DMS 273 (cell line): Measurements from ENCODE around the gene KPRP.

Experiments
- DNase-seq: peaks from one replicate; lab custom pipeline; 2025; ENCODE audit not compliant: unreplicated experiment; lab: John Stamatoyannopoulos, UW

Gene KPRP, protein sequence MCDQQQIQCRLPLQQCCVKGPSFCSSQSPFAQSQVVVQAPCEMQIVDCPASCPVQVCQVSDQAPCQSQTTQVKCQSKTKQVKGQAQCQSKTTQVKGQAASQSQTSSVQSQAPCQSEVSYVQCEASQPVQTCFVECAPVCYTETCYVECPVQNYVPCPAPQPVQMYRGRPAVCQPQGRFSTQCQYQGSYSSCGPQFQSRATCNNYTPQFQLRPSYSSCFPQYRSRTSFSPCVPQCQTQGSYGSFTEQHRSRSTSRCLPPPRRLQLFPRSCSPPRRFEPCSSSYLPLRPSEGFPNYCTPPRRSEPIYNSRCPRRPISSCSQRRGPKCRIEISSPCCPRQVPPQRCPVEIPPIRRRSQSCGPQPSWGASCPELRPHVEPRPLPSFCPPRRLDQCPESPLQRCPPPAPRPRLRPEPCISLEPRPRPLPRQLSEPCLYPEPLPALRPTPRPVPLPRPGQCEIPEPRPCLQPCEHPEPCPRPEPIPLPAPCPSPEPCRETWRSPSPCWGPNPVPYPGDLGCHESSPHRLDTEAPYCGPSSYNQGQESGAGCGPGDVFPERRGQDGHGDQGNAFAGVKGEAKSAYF

DNA sequence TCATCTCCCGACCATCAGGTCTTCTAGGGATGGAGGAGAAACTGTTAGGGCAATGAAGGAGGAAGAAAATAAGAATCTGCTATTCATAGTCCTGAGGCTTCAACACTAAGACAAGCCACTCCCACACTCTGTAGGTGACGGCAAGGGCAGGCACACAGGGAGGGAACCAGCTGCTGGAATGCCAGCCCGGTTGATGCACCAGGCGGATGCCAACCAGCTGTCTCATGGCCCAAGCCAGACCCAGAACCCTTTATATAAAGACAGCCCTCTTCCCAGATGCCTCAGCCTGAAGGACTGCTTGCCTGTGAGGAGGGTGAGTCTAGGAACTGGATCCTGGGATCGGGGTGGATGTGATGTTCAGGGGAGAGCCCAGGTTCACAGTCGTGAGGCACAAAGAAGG lies at the start of gene KPRP:
Gene KPRP (plus strand): TSS at position 279 of the 400 bp plus-strand sequence. CDS start 1,564 bp downstream, outside the sequence.
- DNase-seq, result no peak

DNA sequence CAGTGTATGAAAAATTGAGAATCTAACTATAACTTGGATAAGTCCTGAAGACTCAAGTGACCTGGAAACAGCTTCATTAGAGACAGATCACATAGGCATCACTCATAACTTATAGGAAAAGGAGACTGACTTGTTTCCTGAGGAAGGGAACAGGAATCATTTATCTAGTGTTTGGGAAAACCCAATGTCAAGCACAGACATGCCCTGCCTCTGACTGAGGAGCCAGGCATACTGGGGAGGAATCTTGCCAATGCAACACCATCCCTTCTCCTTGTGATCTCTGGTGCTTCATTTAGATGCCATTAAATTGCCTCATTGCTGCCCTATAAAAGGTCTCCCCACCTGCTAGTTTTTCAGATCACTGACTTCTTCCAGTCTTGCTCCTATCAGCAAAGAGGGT lies 39.6 kb upstream of the KPRP start:
- no peak for DNase-seq

DNA sequence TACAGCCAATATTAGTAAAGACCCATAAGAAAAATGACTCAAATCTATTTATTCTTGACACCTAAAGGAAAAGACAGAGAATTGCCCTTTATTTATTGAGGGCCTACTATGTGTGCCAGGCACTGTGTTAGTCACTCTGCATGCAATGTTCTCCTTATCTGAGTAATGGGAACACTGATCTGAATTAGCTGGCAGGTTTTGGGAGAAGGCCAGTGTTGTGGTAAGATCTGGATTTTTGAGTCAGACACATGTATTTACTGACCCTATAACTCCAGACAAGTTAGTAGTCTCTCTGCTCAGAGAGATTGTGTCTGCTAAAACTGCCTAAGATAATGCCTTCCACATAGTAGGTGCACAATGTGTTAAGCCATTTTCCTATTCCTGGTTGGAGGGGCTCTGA lies 32.6 kb upstream of the KPRP start:
- DNase-seq, result no peak

DNA sequence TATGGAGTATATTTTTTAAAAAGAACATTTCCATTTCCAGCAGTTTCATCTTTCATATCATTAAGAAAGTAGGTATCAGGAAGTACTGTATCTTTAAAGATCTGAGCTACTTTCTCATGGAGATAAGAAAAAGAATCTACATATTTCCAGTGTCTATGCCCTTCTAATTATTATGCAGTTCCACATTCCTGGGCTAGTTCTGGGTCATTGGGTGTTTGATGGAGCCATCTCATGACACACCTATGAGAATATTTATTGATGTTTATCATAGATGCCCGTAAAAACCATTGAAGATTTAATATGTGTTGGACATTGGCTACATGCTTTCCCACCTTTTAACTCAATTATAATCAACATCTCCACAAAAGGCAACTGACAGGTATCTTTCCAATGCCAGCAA lies 28.8 kb upstream of the KPRP start:
- DNase-seq, result no peak

DNA sequence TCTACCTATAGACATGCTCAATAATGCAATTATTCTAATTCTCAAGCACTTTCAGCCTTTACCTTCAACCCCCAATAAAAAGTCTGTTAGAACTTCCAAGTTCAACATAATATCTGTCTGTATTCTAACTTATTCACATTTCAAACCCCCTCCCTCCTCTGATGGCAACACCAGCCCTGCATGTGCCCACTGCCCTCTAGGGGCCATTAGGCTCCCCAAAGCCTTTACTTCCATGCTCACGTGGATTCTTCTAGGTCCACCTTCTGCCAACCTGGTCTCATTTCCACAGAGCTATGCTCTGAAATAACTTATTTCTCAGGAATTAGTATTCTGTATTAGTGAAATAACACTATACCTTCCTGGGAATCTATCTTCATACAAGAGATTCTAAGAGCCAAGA lies 22.2 kb upstream of the KPRP start:
- no peak for DNase-seq

DNA sequence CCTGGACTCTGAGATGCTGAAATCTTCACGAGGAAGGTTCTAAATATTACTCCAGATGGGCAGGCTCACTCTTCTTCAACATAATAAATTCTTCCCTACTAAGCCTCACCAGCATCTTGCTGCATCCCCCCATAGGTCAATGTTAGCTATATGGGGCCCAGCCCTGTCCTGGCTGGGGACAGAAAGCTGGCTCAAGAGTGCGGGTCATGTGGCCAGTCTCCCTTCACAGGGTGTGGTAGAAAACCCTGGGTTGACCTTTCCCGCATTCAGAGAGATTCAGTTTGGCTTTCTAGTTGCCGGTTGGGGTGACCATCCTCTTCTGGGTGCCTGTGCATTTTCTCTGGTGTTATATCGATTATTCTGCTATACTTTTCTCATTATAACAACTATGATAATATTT lies 19.8 kb upstream of the KPRP start:
- no peak for DNase-seq

DNA sequence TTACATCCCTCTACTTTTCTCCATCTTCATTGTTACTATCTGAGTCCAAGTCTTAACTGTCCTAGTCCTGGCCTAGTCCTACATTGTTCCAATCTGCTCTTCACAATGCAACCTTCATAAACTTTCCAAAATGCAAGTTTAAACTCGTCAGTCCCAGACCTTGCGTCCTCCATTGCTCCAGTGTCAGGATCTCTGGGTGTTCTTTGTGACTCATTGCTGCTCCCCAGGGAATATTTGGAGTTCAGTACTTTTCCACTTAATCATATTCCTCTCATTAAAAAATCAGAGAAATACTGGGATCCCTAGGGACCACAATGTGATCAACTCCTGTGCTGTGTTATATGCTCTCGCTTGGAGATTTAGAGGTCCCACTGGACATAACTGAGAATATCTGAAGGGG lies 18.0 kb upstream of the KPRP start:
- no peak for DNase-seq

DNA sequence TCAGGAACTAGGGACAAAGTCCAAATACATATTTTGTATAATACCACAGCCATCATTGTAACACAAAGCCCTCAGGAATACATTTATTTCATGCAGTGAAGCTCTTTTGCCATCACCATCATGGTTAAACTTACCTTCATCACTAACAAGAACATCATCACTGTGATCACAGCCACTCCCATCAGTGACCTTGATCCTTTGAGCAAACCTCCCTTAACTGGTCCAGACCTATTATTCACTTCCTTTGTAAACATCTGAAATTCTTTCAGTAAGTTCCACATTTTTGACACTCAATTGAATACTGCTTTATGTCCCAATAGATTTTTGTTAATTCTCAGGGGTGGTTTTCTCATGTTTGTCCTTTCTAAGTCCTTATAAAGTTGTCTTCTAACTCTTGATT lies 16.2 kb upstream of the KPRP start:
- DNase-seq, result no peak

DNA sequence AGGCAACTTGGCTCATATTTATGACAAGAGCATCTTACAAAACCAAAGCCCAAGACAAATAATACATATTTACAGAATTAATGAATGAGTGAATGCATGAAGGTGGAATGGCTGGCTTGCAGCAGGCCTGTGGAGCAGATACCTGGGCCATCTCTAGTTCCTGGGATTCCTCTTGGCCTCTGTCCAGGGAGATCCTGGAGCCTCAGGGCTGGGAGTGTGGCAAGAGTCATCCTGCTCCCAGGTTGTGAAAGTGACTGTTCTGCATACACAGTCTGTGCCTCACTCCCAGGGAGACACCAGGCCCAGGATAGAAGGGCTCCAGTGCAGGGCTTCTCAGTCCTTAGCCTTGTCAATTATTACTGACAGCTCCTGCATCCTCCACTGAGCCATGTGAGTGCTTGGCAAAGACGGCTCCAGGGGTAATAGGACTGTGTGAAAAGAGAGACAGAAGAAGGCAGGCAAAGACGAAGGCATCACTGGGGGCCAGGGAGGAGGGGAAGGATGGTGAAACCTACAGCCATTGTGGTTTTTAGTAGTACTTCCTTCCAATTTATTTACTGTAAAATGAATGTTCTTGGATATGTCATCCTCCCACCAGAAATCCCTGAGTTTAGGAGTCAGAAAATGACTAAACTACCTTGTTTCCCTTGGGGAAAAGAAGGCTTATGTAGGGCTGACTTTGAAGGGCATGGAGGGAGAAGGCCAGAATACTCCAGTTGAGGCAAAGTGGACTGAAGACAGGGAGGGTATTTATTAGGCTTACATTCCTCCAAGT lies 14.3 kb upstream of the KPRP start:
- no peak for DNase-seq

DNA sequence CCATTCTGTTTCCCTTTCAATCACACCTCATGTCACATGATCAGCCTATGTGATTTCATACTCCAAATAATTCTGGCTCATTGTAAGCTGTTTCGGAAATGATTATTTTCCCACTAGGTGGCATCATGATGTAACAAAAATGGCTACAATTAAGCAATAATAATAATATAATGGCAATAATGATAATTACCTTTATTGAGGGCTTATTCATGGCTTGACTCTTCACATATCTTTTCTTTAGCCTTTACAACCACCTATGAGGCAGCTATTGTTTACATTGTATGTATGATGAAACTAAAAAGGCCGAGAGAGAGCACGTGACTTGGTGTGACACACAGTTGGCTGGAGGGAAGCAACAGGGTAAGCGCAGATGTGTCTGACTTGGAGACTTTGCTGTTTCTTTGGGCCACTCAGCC lies 12.5 kb upstream of the KPRP start:
- no peak for DNase-seq

DNA sequence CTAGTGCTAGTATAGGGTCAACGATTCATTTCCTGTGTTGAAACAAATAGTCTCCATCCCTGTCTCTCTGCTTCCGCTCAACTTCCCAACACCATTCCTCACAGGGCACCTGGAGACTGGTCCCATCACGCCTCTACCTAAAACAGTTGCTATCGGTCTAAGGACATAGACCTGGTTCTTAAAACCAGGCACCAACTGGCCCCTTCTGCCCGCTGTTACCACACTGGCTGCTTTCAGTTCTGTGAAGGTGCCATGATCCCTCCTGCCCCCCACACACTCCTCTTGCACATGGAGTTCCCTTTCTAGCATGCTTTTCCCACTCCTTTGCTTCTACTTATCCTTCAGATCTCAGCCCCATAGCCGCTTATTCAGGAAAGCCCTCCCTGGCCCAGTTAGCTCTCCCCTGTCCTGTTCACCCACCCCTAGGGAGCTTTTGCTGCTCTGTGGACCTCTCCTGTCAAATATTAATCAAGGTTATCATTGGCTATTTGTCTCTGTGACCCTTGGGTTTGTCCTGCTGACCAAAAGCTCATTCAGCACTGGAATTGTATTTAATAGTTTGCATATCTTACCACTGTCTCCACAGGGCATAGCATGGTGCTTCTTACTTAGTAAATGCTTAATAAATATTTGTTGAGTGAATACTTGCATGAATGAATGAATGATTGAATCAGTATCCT lies 11.9 kb upstream of the KPRP start:
- DNase-seq, result no peak

DNA sequence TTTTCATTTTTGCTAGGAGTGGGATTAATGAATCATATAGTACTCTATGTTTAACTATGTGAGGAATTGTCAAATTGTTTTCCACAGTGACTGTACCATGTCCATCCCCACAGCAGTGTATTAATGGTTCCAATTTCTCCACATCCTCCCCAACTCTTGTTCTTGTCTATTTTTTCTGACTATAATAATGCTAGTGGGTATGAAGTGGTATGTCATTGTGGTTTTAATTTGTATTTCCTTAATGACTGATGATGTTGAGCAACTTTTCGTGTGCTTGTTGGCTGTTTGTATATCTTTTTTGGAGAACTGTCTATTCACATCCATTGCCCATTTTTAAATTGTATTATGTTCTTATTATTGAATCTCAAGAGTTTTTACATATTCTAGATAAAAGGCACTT lies 10.0 kb upstream of the KPRP start:
- DNase-seq, result no peak

DNA sequence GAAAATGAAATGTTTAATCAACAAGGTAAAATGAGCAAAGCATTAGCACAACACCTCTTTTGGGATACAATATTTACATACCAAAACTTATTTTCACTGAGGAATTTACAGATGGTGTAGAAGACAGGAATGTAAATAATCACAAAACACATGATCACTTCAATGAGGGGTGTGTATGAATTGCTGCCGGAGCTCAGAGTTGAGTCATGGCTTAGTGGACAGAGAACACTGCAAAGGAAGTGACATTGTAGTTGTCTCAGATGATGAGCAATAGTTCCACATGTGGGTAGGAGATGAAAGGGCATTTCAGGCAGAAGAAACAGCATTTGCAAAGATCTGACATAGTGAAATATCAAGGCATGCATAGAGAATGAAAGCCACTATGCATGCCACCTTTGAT lies 5.6 kb upstream of the KPRP start:
- no peak for DNase-seq

DNA sequence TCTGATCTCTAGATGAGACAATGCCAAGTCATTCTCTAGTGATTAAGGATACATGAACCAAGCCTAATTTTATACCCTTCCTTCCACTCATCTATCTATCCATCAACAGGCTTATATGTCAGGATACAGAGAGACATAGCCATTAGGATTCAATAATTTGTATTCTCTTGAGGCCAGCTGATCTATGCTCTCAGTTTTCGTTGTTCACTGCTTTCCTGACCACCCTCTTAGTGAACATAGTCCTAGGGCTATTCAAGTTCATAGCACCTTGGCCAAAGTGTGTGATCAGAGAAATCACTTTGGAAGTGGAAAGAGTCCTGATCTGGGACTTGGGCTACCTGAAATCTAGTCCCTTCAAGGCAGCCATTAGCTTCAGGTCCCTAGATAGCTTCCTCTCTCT lies 4.2 kb upstream of the KPRP start:
- no peak for DNase-seq

DNA sequence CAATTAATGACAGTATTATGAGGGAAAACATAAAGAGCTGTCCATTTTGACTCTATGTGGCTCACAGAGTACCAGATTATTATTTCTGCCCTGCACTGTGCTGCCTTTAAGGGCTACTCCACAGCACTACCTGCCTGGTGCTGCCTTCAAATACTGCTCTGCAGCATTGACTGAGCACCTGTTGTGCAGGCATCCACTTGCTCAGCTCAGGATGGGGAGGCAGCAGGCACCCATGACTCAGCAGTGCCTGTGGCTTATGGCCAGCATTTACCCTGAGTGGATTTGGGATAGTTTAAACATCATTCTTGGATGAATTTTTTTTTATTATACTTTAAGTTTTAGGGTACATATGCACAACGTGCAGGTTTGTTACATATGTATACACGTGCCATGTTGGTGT lies 953 bp upstream of the KPRP start:
- DNase-seq, result no peak

DNA sequence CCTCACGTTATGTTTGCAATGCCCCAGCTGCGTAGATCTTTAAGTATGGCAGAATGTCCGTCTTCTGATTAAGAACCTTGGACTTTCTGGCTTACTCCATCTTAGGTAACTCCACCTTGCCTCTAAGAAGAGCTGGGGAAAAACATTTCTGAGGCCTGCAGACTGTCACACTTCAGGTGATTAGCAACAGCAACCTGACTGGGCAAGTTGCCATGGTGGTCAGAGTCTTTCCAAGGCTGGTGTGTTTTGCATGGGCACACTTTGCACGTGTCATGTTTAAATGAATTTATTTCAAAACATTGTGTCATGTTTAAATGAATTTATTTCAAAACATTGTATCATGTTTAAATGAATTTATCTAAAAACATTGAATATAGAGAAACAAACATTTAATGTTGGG lies 811 bp downstream of the KPRP start:
- no peak for DNase-seq

DNA sequence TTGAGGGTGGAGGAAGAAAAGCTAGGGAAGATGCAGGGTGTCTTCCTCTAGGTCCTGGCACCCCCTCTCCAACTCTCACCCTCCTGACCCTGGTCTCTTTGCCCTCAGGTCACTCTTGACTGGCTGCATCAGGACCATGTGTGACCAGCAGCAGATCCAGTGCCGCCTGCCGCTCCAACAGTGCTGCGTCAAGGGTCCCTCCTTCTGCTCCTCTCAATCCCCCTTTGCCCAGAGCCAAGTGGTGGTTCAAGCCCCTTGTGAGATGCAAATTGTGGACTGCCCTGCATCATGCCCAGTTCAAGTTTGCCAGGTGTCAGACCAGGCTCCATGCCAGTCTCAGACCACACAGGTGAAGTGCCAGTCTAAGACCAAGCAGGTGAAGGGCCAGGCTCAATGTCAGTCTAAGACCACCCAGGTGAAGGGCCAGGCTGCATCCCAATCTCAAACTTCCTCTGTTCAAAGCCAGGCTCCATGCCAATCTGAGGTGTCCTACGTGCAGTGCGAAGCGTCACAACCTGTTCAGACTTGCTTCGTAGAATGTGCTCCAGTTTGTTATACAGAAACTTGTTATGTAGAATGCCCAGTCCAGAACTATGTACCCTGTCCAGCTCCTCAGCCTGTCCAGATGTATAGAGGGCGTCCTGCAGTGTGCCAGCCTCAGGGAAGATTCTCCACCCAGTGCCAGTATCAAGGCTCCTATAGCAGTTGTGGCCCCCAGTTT lies 1.8 kb downstream of the KPRP start:
- no peak for DNase-seq

DNA sequence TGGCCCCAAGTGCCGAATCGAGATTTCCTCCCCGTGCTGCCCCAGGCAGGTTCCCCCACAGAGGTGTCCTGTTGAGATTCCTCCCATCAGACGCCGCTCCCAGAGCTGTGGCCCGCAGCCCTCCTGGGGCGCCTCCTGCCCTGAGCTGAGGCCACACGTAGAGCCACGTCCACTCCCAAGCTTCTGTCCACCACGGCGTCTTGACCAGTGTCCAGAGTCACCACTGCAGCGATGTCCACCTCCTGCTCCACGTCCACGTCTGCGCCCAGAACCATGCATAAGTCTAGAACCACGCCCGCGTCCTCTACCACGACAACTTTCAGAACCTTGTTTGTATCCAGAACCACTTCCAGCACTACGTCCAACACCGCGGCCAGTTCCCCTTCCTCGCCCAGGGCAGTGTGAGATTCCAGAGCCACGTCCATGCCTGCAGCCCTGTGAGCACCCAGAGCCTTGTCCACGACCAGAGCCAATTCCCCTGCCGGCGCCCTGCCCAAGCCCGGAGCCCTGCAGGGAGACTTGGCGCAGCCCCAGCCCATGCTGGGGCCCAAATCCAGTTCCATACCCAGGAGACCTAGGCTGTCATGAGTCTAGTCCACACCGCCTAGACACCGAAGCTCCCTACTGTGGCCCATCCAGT lies 2.8 kb downstream of the KPRP start:
- no peak for DNase-seq

DNA sequence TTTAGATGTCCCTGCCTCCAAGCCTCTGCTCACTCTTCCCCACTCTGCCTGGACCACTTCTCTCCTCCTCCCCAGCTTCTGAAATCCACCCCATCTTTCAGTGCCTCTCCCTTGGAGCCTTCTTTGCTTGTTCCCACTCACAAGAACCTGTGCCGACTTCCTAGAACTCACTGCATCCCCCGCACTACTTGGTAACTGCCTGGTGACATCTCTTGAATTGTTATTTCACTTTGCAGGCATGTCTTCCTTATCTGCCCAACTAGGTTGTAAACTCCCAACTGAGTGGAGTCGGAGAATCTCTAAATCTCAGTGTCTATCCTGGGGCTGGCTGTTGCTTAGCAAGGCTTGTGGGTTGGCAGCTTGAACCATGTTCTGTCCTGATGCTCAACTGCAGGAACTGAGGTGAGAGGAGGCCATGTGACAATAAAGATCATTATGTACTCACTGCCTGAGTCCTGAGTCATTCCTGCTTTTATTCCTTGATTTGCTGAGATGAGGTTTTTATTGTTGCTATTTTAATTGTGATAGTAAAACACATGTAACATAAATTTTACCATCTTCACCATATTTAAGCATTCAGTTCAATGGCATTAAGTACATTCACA lies 3.9 kb downstream of the KPRP start:
- DNase-seq, result no peak
